Measurements from ENCODE around the gene UBE2L6.

- TF ChIP-seq, protein P1, sequence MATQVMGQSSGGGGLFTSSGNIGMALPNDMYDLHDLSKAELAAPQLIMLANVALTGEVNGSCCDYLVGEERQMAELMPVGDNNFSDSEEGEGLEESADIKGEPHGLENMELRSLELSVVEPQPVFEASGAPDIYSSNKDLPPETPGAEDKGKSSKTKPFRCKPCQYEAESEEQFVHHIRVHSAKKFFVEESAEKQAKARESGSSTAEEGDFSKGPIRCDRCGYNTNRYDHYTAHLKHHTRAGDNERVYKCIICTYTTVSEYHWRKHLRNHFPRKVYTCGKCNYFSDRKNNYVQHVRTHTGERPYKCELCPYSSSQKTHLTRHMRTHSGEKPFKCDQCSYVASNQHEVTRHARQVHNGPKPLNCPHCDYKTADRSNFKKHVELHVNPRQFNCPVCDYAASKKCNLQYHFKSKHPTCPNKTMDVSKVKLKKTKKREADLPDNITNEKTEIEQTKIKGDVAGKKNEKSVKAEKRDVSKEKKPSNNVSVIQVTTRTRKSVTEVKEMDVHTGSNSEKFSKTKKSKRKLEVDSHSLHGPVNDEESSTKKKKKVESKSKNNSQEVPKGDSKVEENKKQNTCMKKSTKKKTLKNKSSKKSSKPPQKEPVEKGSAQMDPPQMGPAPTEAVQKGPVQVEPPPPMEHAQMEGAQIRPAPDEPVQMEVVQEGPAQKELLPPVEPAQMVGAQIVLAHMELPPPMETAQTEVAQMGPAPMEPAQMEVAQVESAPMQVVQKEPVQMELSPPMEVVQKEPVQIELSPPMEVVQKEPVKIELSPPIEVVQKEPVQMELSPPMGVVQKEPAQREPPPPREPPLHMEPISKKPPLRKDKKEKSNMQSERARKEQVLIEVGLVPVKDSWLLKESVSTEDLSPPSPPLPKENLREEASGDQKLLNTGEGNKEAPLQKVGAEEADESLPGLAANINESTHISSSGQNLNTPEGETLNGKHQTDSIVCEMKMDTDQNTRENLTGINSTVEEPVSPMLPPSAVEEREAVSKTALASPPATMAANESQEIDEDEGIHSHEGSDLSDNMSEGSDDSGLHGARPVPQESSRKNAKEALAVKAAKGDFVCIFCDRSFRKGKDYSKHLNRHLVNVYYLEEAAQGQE (IDR thresholded peaks at IDR 0.05; ENCODE audit: borderline replicate concordance) = no peak
- TF ChIP-seq EP300 (conservative IDR thresholded peaks at IDR 0.05; ENCODE audit: poor library complexity, severe bottlenecking) (no peak), CTCF (IDR thresholded peaks at IDR 0.05; ENCODE audit: poor library complexity, severe bottlenecking) (no peak), SMC3 (conservative IDR thresholded peaks at IDR 0.05; ENCODE audit: poor library complexity) (no peak), EZH2 (IDR thresholded peaks at IDR 0.05; ENCODE audit: borderline replicate concordance, insufficient read depth, low read length, poor library complexity, severe bottlenecking) (no peak)
Observed at GRCh38 chr11:57513911-57514537, 53.4 kb downstream of the UBE2L6 start.

Measured in neural cell (in vitro differentiated cells).